Loucy (cell line): ENCODE measurements around the gene PCDHGA5.

Experiments
- EZH2phosphoT487 ChIP-seq: fragments of 200-600 bp; IDR thresholded peaks from 2 replicates; pipeline ENCODE4 v1.6.1; 2018; ENCODE audit warnings: antibody characterized with exemption, mild to moderate bottlenecking, moderate library complexity, borderline replicate concordance
- TF ChIP-seq, protein P1 (sequence below): fragments of 200-600 bp; sonication (generic); conservative IDR thresholded peaks from 2 replicates; pipeline ENCODE4 v1.5.1; 2014; ENCODE audit warnings: mild to moderate bottlenecking, antibody characterized with exemption, low read length

DNA sequence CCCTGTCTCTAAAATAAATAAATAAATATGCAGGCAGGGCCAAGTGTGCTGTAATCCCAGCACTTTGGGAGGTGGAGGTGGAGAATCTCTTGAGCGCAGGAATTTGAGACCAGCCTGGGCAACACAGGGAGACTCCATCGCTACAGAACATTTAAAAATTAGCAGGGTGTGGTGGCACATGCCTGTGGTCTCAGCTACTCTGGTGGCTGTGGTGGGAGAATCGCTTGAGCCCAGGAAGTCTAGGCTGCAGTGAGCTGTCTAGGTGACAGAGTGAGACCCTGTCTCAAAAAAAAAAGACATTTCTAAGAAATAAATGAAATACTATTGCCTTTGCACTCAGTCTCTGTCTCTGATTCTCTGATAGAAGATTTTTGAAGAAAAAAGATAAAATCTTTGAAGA lies 47.6 kb downstream of the PCDHGA5 start:
- TF ChIP-seq, protein P1, sequence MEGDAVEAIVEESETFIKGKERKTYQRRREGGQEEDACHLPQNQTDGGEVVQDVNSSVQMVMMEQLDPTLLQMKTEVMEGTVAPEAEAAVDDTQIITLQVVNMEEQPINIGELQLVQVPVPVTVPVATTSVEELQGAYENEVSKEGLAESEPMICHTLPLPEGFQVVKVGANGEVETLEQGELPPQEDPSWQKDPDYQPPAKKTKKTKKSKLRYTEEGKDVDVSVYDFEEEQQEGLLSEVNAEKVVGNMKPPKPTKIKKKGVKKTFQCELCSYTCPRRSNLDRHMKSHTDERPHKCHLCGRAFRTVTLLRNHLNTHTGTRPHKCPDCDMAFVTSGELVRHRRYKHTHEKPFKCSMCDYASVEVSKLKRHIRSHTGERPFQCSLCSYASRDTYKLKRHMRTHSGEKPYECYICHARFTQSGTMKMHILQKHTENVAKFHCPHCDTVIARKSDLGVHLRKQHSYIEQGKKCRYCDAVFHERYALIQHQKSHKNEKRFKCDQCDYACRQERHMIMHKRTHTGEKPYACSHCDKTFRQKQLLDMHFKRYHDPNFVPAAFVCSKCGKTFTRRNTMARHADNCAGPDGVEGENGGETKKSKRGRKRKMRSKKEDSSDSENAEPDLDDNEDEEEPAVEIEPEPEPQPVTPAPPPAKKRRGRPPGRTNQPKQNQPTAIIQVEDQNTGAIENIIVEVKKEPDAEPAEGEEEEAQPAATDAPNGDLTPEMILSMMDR = no peak
- TF ChIP-seq EZH2phosphoT487 = no peak
